Myocyte (in vitro differentiated cells): ENCODE data around the gene KLHL26. TPM values are rescaled to one million over a fixed set of nuclear protein-coding genes. Genes with fewer than 3 reads are reported as not detected.

Experiments
- DNase-seq: peaks from one replicate; pipeline ENCODE4 v3.0.0-alpha.2; 2012; ENCODE audit warnings: low read depth
- total RNA-seq: library from RNA; depleted of rRNA; stranded (reverse); fragments of >200 nt; gene quantifications from 2 replicates; pipeline ENCODE4 v1.2.3, GENCODE V29; 2014

The KLHL26 gene
- total RNA-seq, 1 donor from 2014 or later: 3.5 TPM

- peak; percentile 85 for DNase-seq
These were observed 46.5 kb downstream of the KLHL26 start, which contains the start of gene CRTC1 for GRCh38 chr19:18683109-18683957. CRTC1 (plus strand) TSS chr19:18683680; CDS start chr19:18683703, 23 bp downstream.

GRCh38 chr19:18683958-18684641, 47.3 kb downstream of the KLHL26 start:
- no peak for DNase-seq

- no peak for DNase-seq
These were observed 47.8 kb downstream of the KLHL26 start for GRCh38 chr19:18684642-18684993.

GRCh38 chr19:18685597-18686190, 48.9 kb downstream of the KLHL26 start:
- no peak for DNase-seq

- no peak for DNase-seq
These were observed 51.1 kb downstream of the KLHL26 start for GRCh38 chr19:18687740-18688465.

GRCh38 chr19:18696023-18696422, 59.2 kb downstream of the KLHL26 start:
- DNase-seq: no peak

- peak; percentile 20 for DNase-seq
These were observed 60.9 kb downstream of the KLHL26 start for GRCh38 chr19:18697680-18698079.

- peak; percentile 25 for DNase-seq
These were observed 61.7 kb downstream of the KLHL26 start for GRCh38 chr19:18698321-18699167.

- no peak for DNase-seq
These were observed 62.7 kb downstream of the KLHL26 start for GRCh38 chr19:18699403-18700054.

GRCh38 chr19:18700501-18701249, 63.8 kb downstream of the KLHL26 start:
- peak; percentile 52 for DNase-seq

GRCh38 chr19:18701250-18701608, 64.4 kb downstream of the KLHL26 start:
- DNase-seq: no peak

GRCh38 chr19:18704054-18704453, 67.2 kb downstream of the KLHL26 start:
- no peak for DNase-seq

GRCh38 chr19:18704971-18705370, 68.1 kb downstream of the KLHL26 start:
- DNase-seq: no peak

GRCh38 chr19:18708452-18709231, 71.8 kb downstream of the KLHL26 start:
- DNase-seq: no peak

GRCh38 chr19:18709546-18709945, 72.7 kb downstream of the KLHL26 start:
- no peak for DNase-seq

- no peak for DNase-seq
These were observed 73.4 kb downstream of the KLHL26 start for GRCh38 chr19:18710186-18710585.

- no peak for DNase-seq
These were observed 74.3 kb downstream of the KLHL26 start for GRCh38 chr19:18710996-18711751.

- DNase-seq: no peak
These were observed 75.1 kb downstream of the KLHL26 start for GRCh38 chr19:18711893-18712292.
